K562 (cell line): ENCODE data around the gene SHBG. TPM values are rescaled to one million over a fixed set of nuclear protein-coding genes. Genes with fewer than 3 reads are reported as not detected.

Source experiments
- ADNP ChIP-seq: fragments of 200-800 bp; sonication (Bioruptor generic); IDR thresholded peaks from 2 replicates; pipeline ENCODE4 v1.6.1; 2016; ENCODE audit warnings: missing genetic modification characterization, missing compliant biosample characterization
- EWSR1 ChIP-seq: fragments of 450-650 bp; IDR thresholded peaks from 2 replicates; pipeline ENCODE4 v1.6.1; 2018; ENCODE audit warnings: borderline replicate concordance, mild to moderate bottlenecking, low read depth, moderate library complexity; ENCODE audit not compliant: partially characterized antibody
- MCM5 ChIP-seq: fragments of 450-650 bp; IDR thresholded peaks from 2 replicates; pipeline ENCODE4 v1.6.1; 2016; ENCODE audit warnings: low read depth
- PCBP1 ChIP-seq: fragments of 200-400 bp; formaldehyde crosslinking; IDR thresholded peaks from 2 replicates; pipeline ENCODE4 v1.6.1; 2018; ENCODE audit warnings: mild to moderate bottlenecking, low read depth, low read length; ENCODE audit not compliant: poor library complexity, severe bottlenecking
- PURB ChIP-seq: sonication (generic); formaldehyde crosslinking; IDR thresholded peaks from 2 replicates; pipeline ENCODE4 v1.9.0; 2021; ENCODE audit warnings: low read depth, mild to moderate bottlenecking, missing genetic modification reagents
- SMARCC2 ChIP-seq: fragments of 450-650 bp; IDR thresholded peaks from 2 replicates; pipeline ENCODE4 v1.6.1; 2017; ENCODE audit warnings: antibody characterized with exemption, moderate library complexity, mild to moderate bottlenecking, low read depth
- SMC3 ChIP-seq: conservative IDR thresholded peaks from 2 replicates; pipeline ENCODE4 v1.6.1; 2011; ENCODE audit warnings: low read depth, low read length, improper control_type of control experiment; ENCODE audit not compliant: insufficient read depth
- TRIM28 ChIP-seq: fragments of 450-650 bp; IDR thresholded peaks from 2 replicates; pipeline ENCODE4 v1.6.1; 2017
- ZNF175 ChIP-seq: fragments of 200-800 bp; sonication (Bioruptor generic); IDR thresholded peaks from 2 replicates; pipeline ENCODE4 v1.6.1; 2016; ENCODE audit warnings: low read depth, mild to moderate bottlenecking, missing genetic modification characterization, missing compliant biosample characterization
- polyA plus RNA-seq, 8 experiments: library from polyadenylated mRNA; depleted of rRNA in 4 of 8; stranded (reverse) in 5 of 8; unstranded in 3 of 8; fragments of >200 nt; fragmentation: Nextera tagmentation in 2 of 8; fragmentation: Illumina TruSeq in 1 of 8; extraction: Ambion mirVana in 2 of 8; extraction: Trizol in 1 of 8; gene quantifications; 2 replicates each; pipeline versions ENCODE4 v1.2.1 to v1.2.3, GENCODE V29; 2011 to 2014; ENCODE audit warnings: inconsistent platforms in 1 of 8, missing spikeins in 1 of 8
- total RNA-seq, 7 experiments: library from RNA; depleted of rRNA in 6 of 7; stranded (reverse); fragments of >200 nt in 6 of 7; fragmentation: Illumina TruSeq in 2 of 7; extraction: Trizol in 2 of 7; gene quantifications; 2 replicates each; pipeline versions ENCODE4 v1.2.1 to v1.2.3, GENCODE V29; 2011 to 2021; ENCODE audit warnings: low replicate concordance in 1 of 7
- TF ChIP-seq, protein P1 (sequence below): fragments of 250-450 bp; sonication (Bioruptor Pico); IDR thresholded peaks from 2 replicates; pipeline ENCODE4 v1.5.0; 2020; ENCODE audit warnings: mild to moderate bottlenecking, borderline replicate concordance
- TF ChIP-seq, protein P2 (sequence below): fragments of 450-650 bp; IDR thresholded peaks from one replicate; pipeline ENCODE4 v1.6.1; 2018; ENCODE audit warnings: mild to moderate bottlenecking, moderate library complexity; ENCODE audit not compliant: partially characterized antibody
- TF ChIP-seq, protein P3 (sequence below), 3 experiments: IDR thresholded peaks in 2 of 3; conservative IDR thresholded peaks in 1 of 3; 2 replicates each; pipeline ENCODE4 v1.5.1; 2011 to 2012; ENCODE audit warnings: low read length in 3 of 3, mild to moderate bottlenecking in 3 of 3, control low read depth in 2 of 3, improper control_type of control experiment in 1 of 3, inconsistent platforms in 1 of 3, low read depth in 1 of 3, mixed read lengths in 1 of 3, moderate library complexity in 1 of 3; ENCODE audit not compliant: insufficient read depth in 2 of 3

SHBG gene
- total and polyA plus RNA-seq, 9 of the 15 experiments (the other 6 are each of a cell fraction or from before 2014, with no cell fraction given), result not detected

DNA sequence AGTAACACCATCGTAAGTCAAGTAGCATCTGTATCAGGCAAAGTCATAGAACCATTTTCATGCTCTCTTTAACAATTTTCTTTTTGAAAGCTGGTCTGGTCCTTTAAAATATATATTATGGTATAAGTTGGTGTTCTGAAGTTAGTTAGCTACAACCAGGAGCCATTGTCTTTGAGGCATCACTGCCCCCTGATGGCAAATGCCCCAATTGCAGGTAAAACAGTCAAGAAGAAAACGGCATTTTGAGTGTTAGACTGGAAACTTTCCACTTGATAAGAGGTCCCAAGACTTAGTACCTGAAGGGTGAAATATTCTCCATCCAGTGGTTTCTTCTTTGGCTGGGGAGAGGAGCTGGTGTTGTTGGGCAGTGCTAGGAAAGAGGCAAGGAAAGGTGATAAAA, 43.3 kb downstream of the SHBG start (continued):
- TF ChIP-seq, protein P1, sequence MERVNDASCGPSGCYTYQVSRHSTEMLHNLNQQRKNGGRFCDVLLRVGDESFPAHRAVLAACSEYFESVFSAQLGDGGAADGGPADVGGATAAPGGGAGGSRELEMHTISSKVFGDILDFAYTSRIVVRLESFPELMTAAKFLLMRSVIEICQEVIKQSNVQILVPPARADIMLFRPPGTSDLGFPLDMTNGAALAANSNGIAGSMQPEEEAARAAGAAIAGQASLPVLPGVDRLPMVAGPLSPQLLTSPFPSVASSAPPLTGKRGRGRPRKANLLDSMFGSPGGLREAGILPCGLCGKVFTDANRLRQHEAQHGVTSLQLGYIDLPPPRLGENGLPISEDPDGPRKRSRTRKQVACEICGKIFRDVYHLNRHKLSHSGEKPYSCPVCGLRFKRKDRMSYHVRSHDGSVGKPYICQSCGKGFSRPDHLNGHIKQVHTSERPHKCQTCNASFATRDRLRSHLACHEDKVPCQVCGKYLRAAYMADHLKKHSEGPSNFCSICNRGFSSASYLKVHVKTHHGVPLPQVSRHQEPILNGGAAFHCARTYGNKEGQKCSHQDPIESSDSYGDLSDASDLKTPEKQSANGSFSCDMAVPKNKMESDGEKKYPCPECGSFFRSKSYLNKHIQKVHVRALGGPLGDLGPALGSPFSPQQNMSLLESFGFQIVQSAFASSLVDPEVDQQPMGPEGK (CRISPR knock-in tag), result no peak
- no peak for TF ChIP-seq SMARCC2
- TF ChIP-seq ADNP (tag), result 0 out of 2 replicates have a peak, but pooled peaks have one; percentile 22
- TF ChIP-seq PURB, result no peak
- 0 out of 2 replicates have a peak, but pooled peaks have one; percentile 19 for TF ChIP-seq TRIM28
- no peak for TF ChIP-seq EWSR1
- TF ChIP-seq MCM5, result no peak
- 0 out of 2 replicates have a peak, but pooled peaks have one; percentile 6 for TF ChIP-seq SMC3
- TF ChIP-seq PCBP1, result no peak
- TF ChIP-seq, protein P2, sequence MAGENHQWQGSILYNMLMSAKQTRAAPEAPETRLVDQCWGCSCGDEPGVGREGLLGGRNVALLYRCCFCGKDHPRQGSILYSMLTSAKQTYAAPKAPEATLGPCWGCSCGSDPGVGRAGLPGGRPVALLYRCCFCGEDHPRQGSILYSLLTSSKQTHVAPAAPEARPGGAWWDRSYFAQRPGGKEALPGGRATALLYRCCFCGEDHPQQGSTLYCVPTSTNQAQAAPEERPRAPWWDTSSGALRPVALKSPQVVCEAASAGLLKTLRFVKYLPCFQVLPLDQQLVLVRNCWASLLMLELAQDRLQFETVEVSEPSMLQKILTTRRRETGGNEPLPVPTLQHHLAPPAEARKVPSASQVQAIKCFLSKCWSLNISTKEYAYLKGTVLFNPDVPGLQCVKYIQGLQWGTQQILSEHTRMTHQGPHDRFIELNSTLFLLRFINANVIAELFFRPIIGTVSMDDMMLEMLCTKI, result no peak
- TF ChIP-seq ZNF175, result no peak
- TF ChIP-seq, protein P3, sequence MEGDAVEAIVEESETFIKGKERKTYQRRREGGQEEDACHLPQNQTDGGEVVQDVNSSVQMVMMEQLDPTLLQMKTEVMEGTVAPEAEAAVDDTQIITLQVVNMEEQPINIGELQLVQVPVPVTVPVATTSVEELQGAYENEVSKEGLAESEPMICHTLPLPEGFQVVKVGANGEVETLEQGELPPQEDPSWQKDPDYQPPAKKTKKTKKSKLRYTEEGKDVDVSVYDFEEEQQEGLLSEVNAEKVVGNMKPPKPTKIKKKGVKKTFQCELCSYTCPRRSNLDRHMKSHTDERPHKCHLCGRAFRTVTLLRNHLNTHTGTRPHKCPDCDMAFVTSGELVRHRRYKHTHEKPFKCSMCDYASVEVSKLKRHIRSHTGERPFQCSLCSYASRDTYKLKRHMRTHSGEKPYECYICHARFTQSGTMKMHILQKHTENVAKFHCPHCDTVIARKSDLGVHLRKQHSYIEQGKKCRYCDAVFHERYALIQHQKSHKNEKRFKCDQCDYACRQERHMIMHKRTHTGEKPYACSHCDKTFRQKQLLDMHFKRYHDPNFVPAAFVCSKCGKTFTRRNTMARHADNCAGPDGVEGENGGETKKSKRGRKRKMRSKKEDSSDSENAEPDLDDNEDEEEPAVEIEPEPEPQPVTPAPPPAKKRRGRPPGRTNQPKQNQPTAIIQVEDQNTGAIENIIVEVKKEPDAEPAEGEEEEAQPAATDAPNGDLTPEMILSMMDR (IDR thresholded peaks at IDR 0.05 in 2 of 3, conservative IDR thresholded peaks at IDR 0.05 in 1 of 3; ENCODE audit: insufficient read depth in 2 of 3, low read depth in 1 of 3, low read length in 3 of 3), result peak; percentile 53 to 59 (median 57)
